PC-3 (cell line): ENCODE data around the gene ABCA2.

Source experiments
- EZH2phosphoT487 ChIP-seq: fragments of 300-600 bp; sonication (generic); IDR thresholded peaks from 2 replicates; pipeline ENCODE4 v1.6.1; 2018; ENCODE audit warnings: mild to moderate bottlenecking, antibody characterized with exemption, low read length, borderline replicate concordance
- TF ChIP-seq, protein P1 (sequence below): fragments of 300-600 bp; sonication (generic); conservative IDR thresholded peaks from 2 replicates; pipeline ENCODE4 v1.5.1; 2017; ENCODE audit warnings: antibody characterized with exemption, low read depth, mild to moderate bottlenecking, low read length

DNA sequence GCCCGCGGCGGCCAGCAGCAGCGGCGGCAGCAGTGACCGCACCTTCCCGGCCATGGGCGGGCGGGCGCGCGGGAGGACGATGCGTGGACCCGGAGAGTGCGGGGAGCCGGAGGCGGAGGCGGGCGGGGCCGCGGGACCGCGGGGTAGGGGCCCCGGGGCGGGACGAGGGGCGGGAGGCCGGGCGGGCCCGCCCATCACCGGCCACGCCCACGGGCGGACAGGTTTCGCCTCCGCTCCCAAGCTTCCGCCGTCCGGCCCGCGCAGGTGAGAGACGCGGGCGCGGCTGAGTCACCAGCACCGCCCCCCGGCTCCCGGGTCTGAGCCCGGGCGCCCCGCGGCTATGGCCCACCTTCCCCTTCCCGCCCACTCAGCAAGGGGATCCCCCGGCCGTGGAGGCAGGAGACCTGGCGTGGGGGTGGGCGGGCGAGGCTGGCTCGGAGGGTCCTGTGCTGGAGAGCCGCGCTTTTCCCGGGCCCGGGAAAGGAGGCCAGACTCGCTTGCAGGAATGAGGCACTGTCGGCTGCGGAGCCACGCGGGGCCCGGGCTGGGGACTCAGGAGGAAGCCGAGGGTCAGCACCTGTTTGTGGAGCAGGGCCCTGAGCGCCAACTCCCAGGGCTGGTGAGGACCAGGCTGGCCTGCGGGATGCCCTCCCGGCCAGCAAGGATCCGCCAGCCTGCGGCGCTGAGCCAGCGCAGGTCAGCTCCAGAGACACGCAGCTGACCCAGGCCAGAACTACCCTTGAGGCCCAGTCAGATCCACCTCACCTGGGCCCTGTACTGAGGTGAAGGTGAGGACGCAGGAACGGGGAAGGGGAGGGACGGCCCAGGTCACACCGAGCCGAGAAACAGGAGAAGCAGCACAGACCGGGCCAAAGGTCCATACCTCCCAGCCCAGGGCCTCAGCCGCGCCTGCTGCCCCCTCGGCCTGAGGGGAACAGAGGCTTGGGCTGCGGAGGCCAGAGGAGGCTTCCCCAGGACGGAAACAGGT is 26.2 kb upstream of the ABCA2 start, which contains the start of gene ENTPD2:
- TF ChIP-seq, protein P1, sequence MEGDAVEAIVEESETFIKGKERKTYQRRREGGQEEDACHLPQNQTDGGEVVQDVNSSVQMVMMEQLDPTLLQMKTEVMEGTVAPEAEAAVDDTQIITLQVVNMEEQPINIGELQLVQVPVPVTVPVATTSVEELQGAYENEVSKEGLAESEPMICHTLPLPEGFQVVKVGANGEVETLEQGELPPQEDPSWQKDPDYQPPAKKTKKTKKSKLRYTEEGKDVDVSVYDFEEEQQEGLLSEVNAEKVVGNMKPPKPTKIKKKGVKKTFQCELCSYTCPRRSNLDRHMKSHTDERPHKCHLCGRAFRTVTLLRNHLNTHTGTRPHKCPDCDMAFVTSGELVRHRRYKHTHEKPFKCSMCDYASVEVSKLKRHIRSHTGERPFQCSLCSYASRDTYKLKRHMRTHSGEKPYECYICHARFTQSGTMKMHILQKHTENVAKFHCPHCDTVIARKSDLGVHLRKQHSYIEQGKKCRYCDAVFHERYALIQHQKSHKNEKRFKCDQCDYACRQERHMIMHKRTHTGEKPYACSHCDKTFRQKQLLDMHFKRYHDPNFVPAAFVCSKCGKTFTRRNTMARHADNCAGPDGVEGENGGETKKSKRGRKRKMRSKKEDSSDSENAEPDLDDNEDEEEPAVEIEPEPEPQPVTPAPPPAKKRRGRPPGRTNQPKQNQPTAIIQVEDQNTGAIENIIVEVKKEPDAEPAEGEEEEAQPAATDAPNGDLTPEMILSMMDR, result no peak
- TF ChIP-seq EZH2phosphoT487, result no peak
